K562 (cell line): ENCODE results near the gene SLITRK3. TPM values are rescaled to one million over a fixed set of nuclear protein-coding genes. Genes with fewer than 3 reads are reported as not detected.

Experiments
- ATAC-seq: fragments of 200-7000 bp; cut with Tn5 transposase; 3 replicates; pipeline ENCODE4 v1.9.1; 2020; ENCODE audit warnings: moderate library complexity
- BruUV-seq: library from RNA; stranded (reverse); fragments of 400-500 nt; replicated peaks from 2 replicates; lab custom pipeline; 2021; lab: Mats Ljungman, UMichigan
- CTCF ChIA-PET: fragments of 300-600 bp; formaldehyde crosslinking; extraction: SDS; loops from one replicate; lab custom pipeline; 2021; ENCODE audit warnings: low intra/inter-chr PET ratio; lab: Yijun Ruan, JAX
- POLR2A ChIA-PET: fragments of 300-600, 350-650 bp; sonication (Branson Sonifier 250); formaldehyde crosslinking; extraction: SDS; loops from one replicate; lab custom pipeline; 2021; ENCODE audit warnings: antibody characterized with exemption, inconsistent platforms; lab: Yijun Ruan, JAX
- DNase-seq, 4 experiments: peaks; one replicate each; pipeline versions ENCODE4 v3.0.0 to v3.0.0-alpha.2; 2011 to 2018; ENCODE audit warnings: low spot score in 3 of 4, mixed read lengths in 3 of 4; ENCODE audit errors: extremely low read depth in 1 of 4
- FAIRE-seq: peaks from 2 replicates; lab custom pipeline; 2011; peaks lifted over from hg19 to GRCh38; lab: Jason Lieb, UNC
- H2AFZ ChIP-seq: 2 replicates; pipeline ENCODE4 v1.6.0; 2011; ENCODE audit warnings: low read depth, low read length, control low read depth, inconsistent platforms
- H3K27ac ChIP-seq: fragments of 200-600 bp; 3 replicates; pipeline ENCODE4 v1.8.0; 2011; ENCODE audit warnings: low read depth, mild to moderate bottlenecking, control low read depth, inconsistent platforms, low read length, moderate library complexity, mixed read lengths; ENCODE audit errors: extremely low read depth
- H3K27me3 ChIP-seq, 2 experiments: fragments of 300-600 bp in 1 of 2; 2 replicates in 1 of 2; 3 replicates in 1 of 2; pipeline versions ENCODE4 v1.6.0 to v1.8.0; 2011; ENCODE audit warnings: inconsistent platforms in 2 of 2, low read length in 2 of 2, mild to moderate bottlenecking in 1 of 2, mixed read lengths in 1 of 2, moderate library complexity in 1 of 2; ENCODE audit not compliant: control insufficient read depth in 2 of 2, insufficient read depth in 2 of 2
- H3K36me3 ChIP-seq: fragments of 300-600 bp; 3 replicates; pipeline ENCODE4 v1.8.0; 2011; ENCODE audit warnings: mild to moderate bottlenecking, low read length, inconsistent platforms; ENCODE audit not compliant: control insufficient read depth, insufficient read depth
- H3K4me1 ChIP-seq, 2 experiments: fragments of 200-600 bp in 1 of 2; replicated peaks in 1 of 2; 2 replicates in 1 of 2; 3 replicates in 1 of 2; pipeline versions ENCODE4 v1.5.1 to v1.8.0; 2011; ENCODE audit warnings: inconsistent platforms in 2 of 2, low read length in 2 of 2, mild to moderate bottlenecking in 1 of 2, mixed read lengths in 1 of 2, moderate library complexity in 1 of 2; ENCODE audit not compliant: control insufficient read depth in 2 of 2, insufficient read depth in 2 of 2
- H3K4me2 ChIP-seq: 2 replicates; pipeline ENCODE4 v1.6.1; 2011; ENCODE audit warnings: low read length, control low read depth, inconsistent platforms, mixed read lengths; ENCODE audit not compliant: insufficient read depth
- H3K4me3 ChIP-seq: fragments of 200-600 bp; sonication (generic), shearing (Covaris generic); 2 replicates; pipeline ENCODE4 v1.5.1; 2016; ENCODE audit warnings: control low read depth, inconsistent platforms
- H3K79me2 ChIP-seq: fragments of 200-600 bp; 3 replicates; pipeline ENCODE4 v1.8.0; 2011; ENCODE audit warnings: low read length, inconsistent platforms; ENCODE audit not compliant: control insufficient read depth, insufficient read depth
- H3K9ac ChIP-seq, 2 experiments: 2 replicates each; pipeline versions ENCODE4 v1.6.0 to v1.6.1; 2011; ENCODE audit warnings: low read depth in 2 of 2, low read length in 2 of 2, control low read depth in 1 of 2, inconsistent platforms in 1 of 2, mild to moderate bottlenecking in 1 of 2, mixed read lengths in 1 of 2; ENCODE audit not compliant: insufficient read depth in 1 of 2
- H3K9me1 ChIP-seq: one replicate; pipeline ENCODE4 v1.6.0; 2011; ENCODE audit warnings: inconsistent platforms, mild to moderate bottlenecking, low read length, moderate library complexity; ENCODE audit not compliant: control insufficient read depth, insufficient read depth
- H3K9me3 ChIP-seq: replicated peaks from 2 replicates; pipeline ENCODE4 v1.5.1; 2011; ENCODE audit warnings: low read depth, low read length, inconsistent platforms; ENCODE audit not compliant: control insufficient read depth, insufficient read depth
- H4K20me1 ChIP-seq: replicated peaks from 2 replicates; pipeline ENCODE4 v1.6.1; 2011; ENCODE audit warnings: low read length, inconsistent platforms, mixed read lengths; ENCODE audit not compliant: control insufficient read depth, insufficient read depth
- BRD9 ChIP-seq: fragments of 450-650 bp; IDR thresholded peaks from 2 replicates; pipeline ENCODE4 v1.6.1; 2018; ENCODE audit warnings: low read depth; ENCODE audit not compliant: partially characterized antibody
- PCBP2 ChIP-seq: fragments of 200-400 bp; formaldehyde crosslinking; IDR thresholded peaks from 2 replicates; pipeline ENCODE4 v1.6.1; 2018; ENCODE audit warnings: low read length, low read depth, mild to moderate bottlenecking, moderate library complexity; ENCODE audit not compliant: poor library complexity, severe bottlenecking
- RBFOX2 ChIP-seq: fragments of 200-400 bp; formaldehyde crosslinking; IDR thresholded peaks from 2 replicates; pipeline ENCODE4 v1.6.1; 2017; ENCODE audit warnings: low read depth, mild to moderate bottlenecking, low read length, moderate library complexity
- SETDB1 ChIP-seq: IDR thresholded peaks from one replicate; pipeline ENCODE4 v1.6.1; 2012; ENCODE audit warnings: low read length, control low read depth, inconsistent platforms
- ZNF584 ChIP-seq: fragments of 200-800 bp; sonication (Bioruptor generic); IDR thresholded peaks from 2 replicates; pipeline ENCODE4 v1.6.1; 2016; ENCODE audit warnings: low read depth, mild to moderate bottlenecking, missing genetic modification characterization, missing compliant biosample characterization
- WGBS: fragments of 100-300 bp; shearing (Covaris generic); methylation state at CpG from one replicate; pipeline ENCODE4 v1.1.6; 2016; ENCODE audit warnings: low coverage, mixed read lengths; ENCODE audit not compliant: insufficient coverage; ENCODE audit errors: missing lambda C conversion rate; 5-methylcytosine and 5-hydroxymethylcytosine counted together
- in situ Hi-C: fragments of 300-500 bp; cut with MboI; formaldehyde crosslinking; loops from 4 replicates; pipeline ENCODE4 v1.15.0; 2018; ENCODE audit warnings: inconsistent platforms, mixed read lengths
- intact Hi-C: fragments of 100-400 bp; cut with micrococcal nuclease; formaldehyde crosslinking; loops from 2 replicates; pipeline ENCODE4 v1.14.2; 2022
- polyA plus RNA-seq, 8 experiments: library from polyadenylated mRNA; depleted of rRNA in 4 of 8; stranded (reverse) in 5 of 8; unstranded in 3 of 8; fragments of >200 nt; fragmentation: Nextera tagmentation in 2 of 8; fragmentation: Illumina TruSeq in 1 of 8; extraction: Ambion mirVana in 2 of 8; extraction: Trizol in 1 of 8; gene quantifications; 2 replicates each; pipeline versions ENCODE4 v1.2.1 to v1.2.3, GENCODE V29; 2011 to 2014; ENCODE audit warnings: inconsistent platforms in 1 of 8, missing spikeins in 1 of 8
- total RNA-seq, 7 experiments: library from RNA; depleted of rRNA in 6 of 7; stranded (reverse); fragments of >200 nt in 6 of 7; fragmentation: Illumina TruSeq in 2 of 7; extraction: Trizol in 2 of 7; gene quantifications; 2 replicates each; pipeline versions ENCODE4 v1.2.1 to v1.2.3, GENCODE V29; 2011 to 2021; ENCODE audit warnings: low replicate concordance in 1 of 7
- TF ChIP-seq, protein P1 (sequence below): IDR thresholded peaks from 2 replicates; pipeline ENCODE4 v1.6.1; 2012; ENCODE audit warnings: low read depth, low read length, improper control_type of control experiment, borderline replicate concordance

SLITRK3 gene
- total and polyA plus RNA-seq, 9 of the 15 experiments (the other 6 are each of a cell fraction or from before 2014, with no cell fraction given) = not detected

DNA sequence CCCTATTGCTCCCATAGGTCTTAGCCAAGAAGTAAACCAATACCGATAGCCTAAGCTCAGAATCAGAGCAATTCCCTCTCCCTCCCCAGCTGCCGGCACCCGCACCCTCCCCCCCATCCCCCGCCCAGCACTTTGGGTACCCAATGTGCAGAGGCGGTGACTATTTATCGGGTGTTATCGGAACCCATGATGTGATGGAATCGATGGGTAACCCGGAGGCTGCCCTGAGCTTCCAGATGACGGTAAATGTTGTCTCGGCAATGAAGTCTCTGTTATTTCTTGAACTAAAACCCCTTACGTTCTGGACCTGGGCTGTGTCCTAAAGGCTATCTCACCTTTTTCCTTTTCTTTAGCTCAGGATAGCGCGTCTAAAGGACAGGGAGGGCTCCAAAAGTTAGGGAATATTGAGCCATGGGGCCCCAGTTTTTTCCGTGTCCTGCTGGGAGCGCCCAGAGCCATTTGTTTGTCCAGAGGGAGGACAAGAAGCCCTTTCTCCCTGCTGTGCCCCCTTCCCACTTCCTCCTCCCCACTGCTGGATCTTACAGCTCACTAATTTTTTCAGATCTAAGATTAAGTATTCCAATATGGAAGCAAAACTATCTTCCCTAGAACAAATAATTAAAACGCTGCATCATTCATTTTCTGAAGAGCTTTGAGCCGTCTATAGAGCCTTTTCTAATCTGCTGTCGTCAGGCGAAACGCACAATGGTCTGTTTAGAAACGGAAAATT is 1.5 kb downstream of the SLITRK3 start:
- no peak overlapping the region for H3K4me2 ChIP-seq
- POLR2A ChIA-PET = no interaction called here
- H3K79me2 ChIP-seq = no peaks in the 10 kb centered on the region
- TF ChIP-seq RBFOX2 = no peak
- no peak for TF ChIP-seq BRD9
- TF ChIP-seq ZNF584 (CRISPR knock-in tag) = no peak
- no peak for TF ChIP-seq PCBP2
- no peak for TF ChIP-seq SETDB1
- TF ChIP-seq, protein P1, sequence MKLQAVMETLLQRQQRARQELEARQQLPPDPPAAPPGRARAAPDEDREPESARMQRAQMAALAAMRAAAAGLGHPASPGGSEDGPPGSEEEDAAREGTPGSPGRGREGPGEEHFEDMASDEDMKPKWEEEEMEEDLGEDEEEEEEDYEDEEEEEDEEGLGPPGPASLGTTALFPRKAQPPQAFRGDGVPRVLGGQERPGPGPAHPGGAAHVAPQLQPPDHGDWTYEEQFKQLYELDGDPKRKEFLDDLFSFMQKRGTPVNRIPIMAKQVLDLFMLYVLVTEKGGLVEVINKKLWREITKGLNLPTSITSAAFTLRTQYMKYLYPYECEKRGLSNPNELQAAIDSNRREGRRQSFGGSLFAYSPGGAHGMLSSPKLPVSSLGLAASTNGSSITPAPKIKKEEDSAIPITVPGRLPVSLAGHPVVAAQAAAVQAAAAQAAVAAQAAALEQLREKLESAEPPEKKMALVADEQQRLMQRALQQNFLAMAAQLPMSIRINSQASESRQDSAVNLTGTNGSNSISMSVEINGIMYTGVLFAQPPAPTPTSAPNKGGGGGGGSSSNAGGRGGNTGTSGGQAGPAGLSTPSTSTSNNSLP = no peak
- TF ChIP-seq, all 486 proteins: peak for 0
- no peak overlapping the region for H2AFZ ChIP-seq
- H4K20me1 ChIP-seq = no peaks in the 10 kb centered on the region
- CTCF ChIA-PET = no interaction called here
- no peaks in the 10 kb centered on the region; a peak in 1 of 5 replicates for H3K27me3 ChIP-seq
- H3K27ac ChIP-seq = no peak overlapping the region
- H3K9ac ChIP-seq = no peak overlapping the region
- under 1% methylated on average over 19 of the region's 22 CpGs for WGBS
- H3K4me3 ChIP-seq = no peak overlapping the region
- no peak for ATAC-seq
- no TSS peak for BruUV-seq
- no peaks in the 10 kb centered on the region for H3K36me3 ChIP-seq
- in situ Hi-C loops = no loop called here
- no peaks in the 10 kb centered on the region for H3K4me1 ChIP-seq
- intact Hi-C loops = no loop called here
- no peak for FAIRE-seq
- no peak for DNase-seq
- H3K9me3 ChIP-seq = no peaks in the 10 kb centered on the region
- no peaks in the 10 kb centered on the region for H3K9me1 ChIP-seq
